Measurements from ENCODE around the gene MRPL1.
"Not testable (repeated sequence)": the region's sequence is repeated elsewhere in the genome, so short reads cannot be mapped to it uniquely, and the experiment has no call there.

The MRPL1 gene

GRCh38 chr4:77852892-77853495 lies 9.6 kb upstream of the MRPL1 start:
- peak; percentile 72 for DNase-seq

GRCh38 chr4:77854431-77855111 lies 8.1 kb upstream of the MRPL1 start:
- no peak for DNase-seq

DNA sequence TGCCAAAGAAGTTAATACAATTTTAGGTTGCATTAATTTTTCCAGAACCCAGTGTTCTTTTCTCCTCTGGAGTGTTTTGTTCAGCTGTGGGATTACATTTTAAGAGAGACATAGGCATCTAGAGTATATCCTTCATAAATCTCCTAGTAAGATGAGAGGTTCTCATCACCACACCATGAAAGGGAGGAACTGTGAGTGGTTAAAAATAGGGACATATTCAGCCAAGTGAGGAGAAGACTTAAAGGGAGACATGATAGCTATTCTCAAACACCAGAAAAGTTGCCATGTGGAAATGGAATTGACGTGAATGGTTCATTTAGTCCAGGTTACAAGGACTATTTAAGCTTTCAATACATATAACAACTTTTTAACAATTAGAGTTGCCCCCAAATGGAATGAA lies 6.5 kb upstream of the MRPL1 start:
- DNase-seq, result no peak

DNA sequence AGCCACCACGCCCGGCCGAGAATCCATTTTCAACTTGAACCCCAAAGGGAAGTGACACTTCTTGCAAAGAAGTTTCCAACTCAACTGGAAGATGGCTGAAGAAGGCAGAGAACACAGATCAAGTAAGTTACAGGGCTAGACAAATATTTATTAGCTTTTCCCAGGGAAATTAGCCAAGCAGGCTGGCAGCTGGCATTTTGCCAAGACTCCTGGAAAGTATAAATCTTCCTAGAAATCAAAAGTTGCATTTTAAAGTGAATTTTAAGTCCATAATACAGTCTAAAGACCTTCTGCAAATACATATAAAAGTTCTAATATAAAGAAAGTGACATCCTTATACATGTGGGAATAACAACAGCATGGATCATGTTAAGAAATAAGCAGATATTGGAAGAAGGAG lies 3.4 kb upstream of the MRPL1 start:
- no peak for DNase-seq

GRCh38 chr4:77861495-77861894 lies 1.1 kb upstream of the MRPL1 start:
- DNase-seq, result no peak

DNA sequence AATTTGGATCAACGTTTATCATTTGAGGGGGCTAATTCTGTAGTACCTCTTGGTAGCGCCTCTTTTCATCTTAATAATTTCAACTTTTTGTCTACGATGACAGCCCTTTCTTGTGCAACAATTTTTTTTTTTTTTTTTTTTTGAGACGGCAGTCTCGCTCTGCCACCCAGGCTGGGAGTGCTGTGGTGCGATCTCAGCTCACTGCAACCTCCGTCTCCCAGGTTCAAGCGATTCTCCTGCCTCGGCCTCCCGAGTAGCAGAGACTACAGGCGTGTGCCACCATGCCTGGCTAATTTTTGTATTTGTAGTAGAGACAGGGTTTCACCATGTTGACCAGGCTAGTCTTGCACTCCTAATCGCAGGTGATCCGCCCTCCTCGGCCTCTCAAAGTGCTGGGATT lies 711 bp downstream of the MRPL1 start:
- DNase-seq, result not testable (repeated sequence)

GRCh38 chr4:77865259-77865658 lies 2.6 kb downstream of the MRPL1 start:
- no peak for DNase-seq

DNA sequence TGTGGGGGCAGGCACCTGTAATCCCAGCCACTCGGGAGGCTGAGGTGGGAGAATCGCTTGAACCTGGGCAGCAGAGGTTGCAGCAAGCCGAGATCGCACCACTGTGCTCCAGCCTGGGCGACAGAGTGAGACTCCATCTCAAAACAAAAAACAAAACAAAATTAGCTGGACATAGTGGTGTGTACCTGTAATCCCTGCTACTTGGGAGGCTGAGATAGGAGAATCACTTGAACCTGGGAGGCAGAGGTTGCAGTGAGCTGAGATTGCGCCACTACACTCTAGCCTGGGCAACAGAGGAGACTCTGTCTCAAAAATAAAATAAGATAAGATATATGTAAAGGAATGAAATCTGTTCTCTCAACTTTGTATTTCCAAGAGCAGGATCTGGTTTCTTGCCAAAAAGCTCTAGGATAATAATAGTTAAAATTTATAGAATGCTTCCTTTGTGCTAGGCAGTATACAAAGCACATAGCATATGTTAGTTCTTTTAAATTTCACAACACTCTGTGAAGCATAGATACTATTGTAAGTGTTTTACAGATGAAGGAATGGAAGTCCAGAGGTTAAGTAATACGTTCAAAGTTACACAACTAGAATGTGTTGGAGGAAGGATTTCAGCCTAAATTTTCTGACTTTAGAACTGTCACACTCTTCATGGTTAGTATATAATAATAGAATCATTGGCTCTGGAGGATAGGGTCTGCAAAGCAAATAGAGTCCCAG lies 10.3 kb downstream of the MRPL1 start:
- no peak for DNase-seq

GRCh38 chr4:77877167-77877566 lies 14.5 kb downstream of the MRPL1 start:
- DNase-seq, result no peak

DNA sequence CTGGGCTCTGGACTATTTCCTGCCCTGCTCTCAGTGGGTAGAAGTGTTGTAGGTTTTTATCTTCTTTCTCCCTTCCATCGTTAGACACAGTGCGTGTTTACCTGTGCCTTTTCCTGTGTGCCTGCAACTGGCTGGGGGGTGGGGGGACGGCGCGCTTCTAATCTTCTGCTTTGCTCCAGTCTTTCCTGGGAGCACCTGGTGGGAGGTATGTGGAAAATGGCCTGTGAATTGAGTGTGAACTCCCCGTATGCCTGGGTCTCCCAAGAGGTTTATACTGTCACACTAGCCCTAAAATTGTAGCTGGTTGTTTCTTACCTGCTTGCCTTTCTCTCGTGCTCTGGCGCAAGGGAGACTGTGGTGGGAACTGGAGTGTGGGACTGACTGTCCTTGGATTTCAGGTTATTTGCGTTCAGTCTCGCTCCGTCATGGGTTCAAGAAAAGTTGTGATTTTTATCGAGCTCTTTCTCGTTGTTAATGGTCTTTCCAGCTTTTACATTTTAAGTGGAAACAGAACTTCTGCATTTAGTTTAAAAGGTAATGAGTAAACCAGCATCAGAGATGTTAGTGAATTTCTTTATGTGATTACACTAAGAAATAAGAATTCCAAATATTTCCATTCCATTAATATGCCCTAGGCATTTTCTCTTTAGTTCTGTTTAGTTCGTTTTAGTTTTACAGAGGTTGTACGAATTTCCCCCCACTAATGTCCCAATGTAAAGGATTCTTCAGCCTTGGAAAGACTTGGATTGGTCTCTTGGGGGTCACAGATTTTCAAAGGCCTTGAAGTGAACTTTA lies 15.3 kb downstream of the MRPL1 start:
- no peak for DNase-seq

GRCh38 chr4:77880784-77881183 lies 18.2 kb downstream of the MRPL1 start:
- DNase-seq, result no peak

DNA sequence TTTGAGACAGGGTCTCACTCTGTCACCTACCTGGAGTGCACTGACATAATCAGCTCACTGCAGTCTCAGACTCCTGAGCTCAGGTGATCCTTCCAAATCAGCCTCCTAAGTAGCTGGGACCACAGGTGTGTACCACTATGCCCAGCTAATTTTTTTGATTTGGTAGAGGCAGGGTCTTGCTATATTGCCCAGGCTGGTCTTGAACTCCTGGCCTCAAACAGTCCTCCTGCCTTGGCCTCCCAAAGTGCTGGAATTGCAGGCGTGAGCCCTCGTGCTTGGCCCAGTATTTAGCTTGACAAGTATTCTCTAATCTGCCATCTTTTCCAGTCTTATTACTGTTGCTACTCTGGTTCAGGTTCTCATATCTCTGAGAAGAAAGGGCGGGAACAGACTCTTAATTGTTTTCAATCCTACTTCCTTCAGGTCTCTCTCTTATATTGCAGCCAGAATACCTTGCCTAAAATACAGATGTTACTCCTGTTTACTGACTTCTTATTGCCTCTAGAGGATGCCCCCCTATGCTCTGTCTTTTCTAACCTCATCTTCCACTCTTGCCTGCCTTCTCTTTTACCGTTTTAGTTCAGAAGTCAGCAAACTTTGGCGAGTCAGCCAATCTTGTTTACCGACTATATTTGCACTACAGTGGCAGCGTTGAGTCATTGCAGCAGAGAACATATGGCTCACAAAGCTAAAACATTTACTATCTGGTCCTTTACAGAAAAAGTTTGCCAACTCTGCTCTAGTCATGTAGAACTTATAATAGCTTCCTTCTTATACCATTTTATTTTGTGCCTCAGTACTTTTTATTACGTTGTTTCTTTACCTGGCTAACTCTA lies 19.0 kb downstream of the MRPL1 start:
- no peak for DNase-seq

DNA sequence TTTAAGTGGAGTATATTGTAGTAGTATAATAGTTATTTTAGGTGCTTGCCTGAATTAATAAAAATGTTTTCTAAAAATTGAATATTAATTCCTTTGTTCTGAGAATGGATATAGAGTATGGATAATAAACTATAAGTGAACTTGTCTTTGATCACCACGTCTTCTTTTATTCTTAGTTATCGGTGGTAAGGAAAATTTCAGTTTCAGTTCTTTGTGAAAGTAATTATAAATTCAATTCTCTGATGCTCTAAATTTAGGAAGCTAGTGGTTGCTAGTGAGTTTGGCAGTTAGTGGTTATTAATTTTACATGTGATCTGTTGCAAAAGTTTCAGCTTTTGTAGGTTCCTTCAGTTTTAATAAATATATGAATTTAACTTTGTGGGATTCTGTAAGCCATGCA lies 30.8 kb downstream of the MRPL1 start:
- no peak for DNase-seq

DNA sequence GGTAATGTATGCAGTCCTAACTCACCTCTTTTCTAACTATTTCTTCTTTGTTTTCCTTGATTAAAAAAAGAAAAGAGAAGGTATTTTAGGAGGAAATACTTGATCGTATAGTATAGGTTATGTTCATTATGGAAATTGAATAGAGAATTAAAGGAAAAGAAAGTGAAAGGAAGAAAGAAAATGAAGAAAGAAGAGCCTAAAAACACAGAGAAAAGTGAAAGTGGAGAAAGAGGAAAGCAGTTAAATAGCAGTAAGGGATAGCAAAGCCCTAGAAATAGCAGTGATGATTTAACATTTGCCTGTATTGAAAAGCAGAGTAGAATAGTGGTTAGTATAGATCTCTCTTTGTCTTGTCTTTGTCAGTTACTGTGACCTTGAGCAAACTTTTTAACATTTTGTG lies 37.0 kb downstream of the MRPL1 start:
- no peak for DNase-seq

GRCh38 chr4:77903186-77903585 lies 40.6 kb downstream of the MRPL1 start:
- DNase-seq, result no peak

GRCh38 chr4:77905651-77906263 lies 43.1 kb downstream of the MRPL1 start:
- DNase-seq, result no peak

DNA sequence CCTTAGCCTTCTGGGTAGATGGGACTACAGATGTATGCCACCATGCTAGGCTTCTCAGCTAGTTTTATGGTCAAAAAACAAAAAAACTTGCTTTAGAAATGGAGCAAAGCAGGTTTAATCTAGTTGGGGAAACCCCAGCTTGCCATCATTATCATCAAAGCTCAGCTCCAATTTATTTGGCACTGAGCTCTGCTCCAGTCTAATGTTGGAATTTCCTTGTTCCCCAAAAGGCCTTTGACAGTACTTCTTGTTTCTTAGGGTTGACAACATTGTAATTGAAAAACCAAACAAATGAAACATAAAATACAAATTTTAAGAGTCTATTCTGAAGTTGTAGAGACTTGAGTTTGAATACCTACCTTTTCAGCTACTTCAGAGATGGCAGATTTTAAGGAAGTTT lies 48.0 kb downstream of the MRPL1 start:
- no peak for DNase-seq

GRCh38 chr4:77911091-77911490 lies 48.5 kb downstream of the MRPL1 start:
- no peak for DNase-seq

GRCh38 chr4:77911842-77912450 lies 49.3 kb downstream of the MRPL1 start:
- DNase-seq, result no peak

GRCh38 chr4:77913348-77913747 lies 50.7 kb downstream of the MRPL1 start:
- DNase-seq, result no peak

GRCh38 chr4:77917075-77917474 lies 54.4 kb downstream of the MRPL1 start:
- DNase-seq, result no peak

DNA sequence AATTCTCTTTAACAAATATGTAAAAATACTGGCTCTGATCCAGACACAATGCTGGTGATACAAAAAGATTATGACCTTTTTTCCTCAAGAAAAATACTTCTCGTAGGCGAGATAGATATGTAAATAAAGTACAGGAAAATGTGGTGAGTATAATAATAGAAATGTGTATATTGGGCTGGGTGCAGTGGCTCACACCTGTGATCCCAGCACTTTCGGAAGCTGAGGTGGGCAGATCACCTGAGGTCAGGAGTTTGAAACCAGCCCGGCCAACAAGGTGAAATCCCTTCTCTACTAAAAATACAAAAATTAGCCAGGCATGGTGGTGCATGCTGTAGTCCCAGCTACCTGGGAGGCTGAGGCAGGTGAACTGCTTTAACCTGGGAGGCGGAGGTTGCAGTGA lies 55.0 kb downstream of the MRPL1 start:
- DNase-seq, result no peak
